ENCODE data around the gene ST3GAL2. TPM values are rescaled to one million over a fixed set of nuclear protein-coding genes. Genes with fewer than 3 reads are reported as not detected.

Gene ST3GAL2
- total and polyA plus RNA-seq, 9 donors: 6.2 to 49.7 (median 23.4) TPM

- 81 to 82% (median 82%) methylated on average over 13 of the region's 13 CpGs for WGBS, 3 donors
- no peaks in the 10 kb centered on the region for H3K36me3 ChIP-seq
- no peak overlapping the region for H3K27ac ChIP-seq
- peaks cover 4% of the 10 kb centered on the region for H3K4me1 ChIP-seq (ENCODE audit: insufficient read depth)
- H3K27me3 ChIP-seq: no peaks in the 10 kb centered on the region
- TF ChIP-seq CTCF (IDR thresholded peaks at IDR 0.05) (no peak), POLR2A (IDR thresholded peaks at IDR 0.05) (no peak), EP300 (IDR thresholded peaks at IDR 0.05) (no peak)
- DNase-seq: no peak
- no peaks in the 10 kb centered on the region for H3K9me3 ChIP-seq
- H3K4me3 ChIP-seq: no peak overlapping the region
- intact Hi-C loops (cut with DNase I): no loop called here
Observed at GRCh38 chr16:70378869-70379493, 59.9 kb downstream of the ST3GAL2 start.

- TF ChIP-seq POLR2A (IDR thresholded peaks at IDR 0.05) (no peak), EP300 (IDR thresholded peaks at IDR 0.05) (no peak), CTCF (IDR thresholded peaks at IDR 0.05) (no peak)
- 66 to 70% (median 68%) methylated on average over 2 of the region's 2 CpGs for WGBS, 3 donors
- Histone ChIP-seq H3K4me1 (ENCODE audit: insufficient read depth) (peaks cover 4% of the 10 kb centered on the region), H3K27me3 (no peaks in the 10 kb centered on the region), H3K4me3 (no peak overlapping the region), H3K9me3 (no peaks in the 10 kb centered on the region), H3K27ac (no peak overlapping the region), H3K36me3 (no peaks in the 10 kb centered on the region)
- DNase-seq: no peak
- intact Hi-C loops (cut with DNase I): no loop called here
Observed at GRCh38 chr16:70377782-70378181, 61.1 kb downstream of the ST3GAL2 start.

- Histone ChIP-seq H3K36me3 (no peaks in the 10 kb centered on the region), H3K27me3 (no peaks in the 10 kb centered on the region), H3K4me3 (no peak overlapping the region), H3K9me3 (no peaks in the 10 kb centered on the region), H3K27ac (no peak overlapping the region), H3K4me1 (ENCODE audit: insufficient read depth) (peaks cover 2% of the 10 kb centered on the region)
- 81 to 88% (median 83%) methylated on average over 16 of the region's 16 CpGs for WGBS, 3 donors
- no peak for DNase-seq
- intact Hi-C loops (cut with DNase I): no loop called here
- no peak for TF ChIP-seq CTCF (IDR thresholded peaks at IDR 0.05)
- TF ChIP-seq EP300 (IDR thresholded peaks at IDR 0.05): no peak
- no peak for TF ChIP-seq POLR2A (IDR thresholded peaks at IDR 0.05)
Observed at GRCh38 chr16:70375636-70376611, 63.0 kb downstream of the ST3GAL2 start.

- Histone ChIP-seq H3K27me3 (no peaks in the 10 kb centered on the region), H3K4me1 (ENCODE audit: insufficient read depth) (no peaks in the 10 kb centered on the region), H3K9me3 (no peaks in the 10 kb centered on the region), H3K36me3 (no peaks in the 10 kb centered on the region), H3K4me3 (no peak overlapping the region), H3K27ac (no peak overlapping the region)
- TF ChIP-seq EP300 (IDR thresholded peaks at IDR 0.05): no peak
- no peak for TF ChIP-seq CTCF (IDR thresholded peaks at IDR 0.05)
- TF ChIP-seq POLR2A (IDR thresholded peaks at IDR 0.05): no peak
- intact Hi-C loops (cut with DNase I): loop anchor here in 1 of 4 donors (5.0 kb wide), 1 partner anchor 98 kb away; no protein-coding TSS in a partner anchor
- DNase-seq: no peak
- 92 to 96% (median 92%) methylated on average over 8 of the region's 8 CpGs for WGBS, 3 donors
Observed at GRCh38 chr16:70374213-70374612, 64.7 kb downstream of the ST3GAL2 start.

All from ovary (tissue), 9 donors.